Esophagus muscularis mucosa (tissue), 3 donors: ENCODE measurements around the gene NEK2.
"Not testable (repeated sequence)": the region's sequence is repeated elsewhere in the genome, so short reads cannot be mapped to it uniquely, and the experiment has no call there.

Source experiments
- POLR2A ChIP-seq: fragments of 450-650 bp; IDR thresholded peaks from one replicate; pipeline ENCODE4 v1.6.1; 2017; ENCODE audit warnings: antibody characterized with exemption, moderate library complexity, mild to moderate bottlenecking, low read depth
- POLR2AphosphoS5 ChIP-seq, 2 donors: sonication (generic); formaldehyde crosslinking; IDR thresholded peaks; one replicate each; pipeline ENCODE4 v1.6.1; 2017; ENCODE audit warnings: antibody characterized with exemption in 2 of 2
- TF ChIP-seq, protein P1 (sequence below), 3 experiments: fragments of 200-600 bp in 2 of 3; fragments of 450-650 bp in 1 of 3; sonication (generic) in 2 of 3; IDR thresholded peaks; one replicate each; pipeline ENCODE4 v1.5.1; 2017 to 2019; ENCODE audit warnings: antibody characterized with exemption in 3 of 3, mild to moderate bottlenecking in 2 of 3, moderate library complexity in 1 of 3

DNA sequence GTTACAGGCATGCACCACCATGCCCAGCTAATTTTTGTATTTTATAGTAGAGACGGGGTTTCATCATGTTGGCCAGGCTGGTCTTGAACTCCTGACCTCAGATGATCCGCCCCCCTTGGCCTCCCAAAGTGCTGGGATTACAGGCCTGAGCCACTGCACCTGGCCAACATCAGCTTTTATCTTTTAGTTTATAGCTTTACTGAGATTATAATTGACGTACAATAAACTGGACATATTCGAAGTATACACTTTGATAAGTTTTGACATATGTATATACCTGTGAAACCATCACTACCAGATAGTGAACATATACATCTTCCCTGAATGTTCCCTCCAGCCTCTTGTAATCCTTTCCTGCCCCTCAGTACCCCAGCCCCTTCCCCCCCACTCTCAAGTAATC is 41.1 kb upstream of the NEK2 start:
- TF ChIP-seq POLR2AphosphoS5 (IDR thresholded peaks at IDR 0.05); POLR2A: not testable (repeated sequence)
- TF ChIP-seq, protein P1, sequence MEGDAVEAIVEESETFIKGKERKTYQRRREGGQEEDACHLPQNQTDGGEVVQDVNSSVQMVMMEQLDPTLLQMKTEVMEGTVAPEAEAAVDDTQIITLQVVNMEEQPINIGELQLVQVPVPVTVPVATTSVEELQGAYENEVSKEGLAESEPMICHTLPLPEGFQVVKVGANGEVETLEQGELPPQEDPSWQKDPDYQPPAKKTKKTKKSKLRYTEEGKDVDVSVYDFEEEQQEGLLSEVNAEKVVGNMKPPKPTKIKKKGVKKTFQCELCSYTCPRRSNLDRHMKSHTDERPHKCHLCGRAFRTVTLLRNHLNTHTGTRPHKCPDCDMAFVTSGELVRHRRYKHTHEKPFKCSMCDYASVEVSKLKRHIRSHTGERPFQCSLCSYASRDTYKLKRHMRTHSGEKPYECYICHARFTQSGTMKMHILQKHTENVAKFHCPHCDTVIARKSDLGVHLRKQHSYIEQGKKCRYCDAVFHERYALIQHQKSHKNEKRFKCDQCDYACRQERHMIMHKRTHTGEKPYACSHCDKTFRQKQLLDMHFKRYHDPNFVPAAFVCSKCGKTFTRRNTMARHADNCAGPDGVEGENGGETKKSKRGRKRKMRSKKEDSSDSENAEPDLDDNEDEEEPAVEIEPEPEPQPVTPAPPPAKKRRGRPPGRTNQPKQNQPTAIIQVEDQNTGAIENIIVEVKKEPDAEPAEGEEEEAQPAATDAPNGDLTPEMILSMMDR (IDR thresholded peaks at IDR 0.05) = not testable (repeated sequence)
